ENCODE data around the gene UBE2E1.

DNA sequence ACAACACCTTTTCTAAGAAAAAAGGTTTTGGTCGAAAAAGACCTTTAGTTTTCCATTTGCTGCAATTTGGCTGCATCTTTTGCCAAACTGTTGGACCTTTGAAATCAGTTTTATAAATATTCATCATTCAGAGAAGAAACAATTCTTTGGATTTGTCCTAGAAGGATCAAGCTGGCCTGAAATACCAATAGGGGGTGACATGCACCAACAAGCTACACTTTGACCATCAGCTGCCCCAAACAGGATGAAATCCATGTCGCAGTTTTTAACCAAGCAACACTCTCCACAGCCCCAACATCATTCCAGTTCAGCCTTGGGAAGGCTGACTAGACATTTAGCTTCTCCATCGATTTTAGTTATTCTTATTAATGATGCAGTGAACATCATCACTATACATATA lies 121.0 kb downstream of the UBE2E1 start:
- TF ChIP-seq, protein P1, sequence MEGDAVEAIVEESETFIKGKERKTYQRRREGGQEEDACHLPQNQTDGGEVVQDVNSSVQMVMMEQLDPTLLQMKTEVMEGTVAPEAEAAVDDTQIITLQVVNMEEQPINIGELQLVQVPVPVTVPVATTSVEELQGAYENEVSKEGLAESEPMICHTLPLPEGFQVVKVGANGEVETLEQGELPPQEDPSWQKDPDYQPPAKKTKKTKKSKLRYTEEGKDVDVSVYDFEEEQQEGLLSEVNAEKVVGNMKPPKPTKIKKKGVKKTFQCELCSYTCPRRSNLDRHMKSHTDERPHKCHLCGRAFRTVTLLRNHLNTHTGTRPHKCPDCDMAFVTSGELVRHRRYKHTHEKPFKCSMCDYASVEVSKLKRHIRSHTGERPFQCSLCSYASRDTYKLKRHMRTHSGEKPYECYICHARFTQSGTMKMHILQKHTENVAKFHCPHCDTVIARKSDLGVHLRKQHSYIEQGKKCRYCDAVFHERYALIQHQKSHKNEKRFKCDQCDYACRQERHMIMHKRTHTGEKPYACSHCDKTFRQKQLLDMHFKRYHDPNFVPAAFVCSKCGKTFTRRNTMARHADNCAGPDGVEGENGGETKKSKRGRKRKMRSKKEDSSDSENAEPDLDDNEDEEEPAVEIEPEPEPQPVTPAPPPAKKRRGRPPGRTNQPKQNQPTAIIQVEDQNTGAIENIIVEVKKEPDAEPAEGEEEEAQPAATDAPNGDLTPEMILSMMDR (conservative IDR thresholded peaks at IDR 0.05) = no peak
- no peak for TF ChIP-seq EZH2 (IDR thresholded peaks at IDR 0.05; ENCODE audit: low read depth)

Measured in PC-9 (cell line).